Measurements from ENCODE around the gene NLGN3. TPM values are rescaled to one million over a fixed set of nuclear protein-coding genes. Genes with fewer than 3 reads are reported as not detected.

NLGN3 gene
- total and polyA plus RNA-seq, 2 experiments from 2014 or later, result 0.11 to 0.34 TPM

GRCh38 chrX:71214152-71214551, 69.5 kb downstream of the NLGN3 start:
- Histone ChIP-seq H4K20me1 (ENCODE audit: insufficient read depth) (no peaks in the 10 kb centered on the region), H3K4me2 (ENCODE audit: unreplicated experiment) (no peak overlapping the region), H2AFZ (no peak overlapping the region), H3K27ac (no peak overlapping the region), H3K4me3 (no peak overlapping the region), H3K9me2 (ENCODE audit: insufficient read depth) (no peaks in the 10 kb centered on the region), H3K36me3 (ENCODE audit: low read depth) (no peaks in the 10 kb centered on the region), H3K27me3 (replicated peaks; ENCODE audit: insufficient read depth) (no peaks in the 10 kb centered on the region), H3K9me3 (ENCODE audit: low read depth) (no peaks in the 10 kb centered on the region), H3F3A (ENCODE audit: insufficient read depth) (no peaks in the 10 kb centered on the region), H3K9ac (no peak overlapping the region), H3K4me1 (ENCODE audit: insufficient read depth) (no peaks in the 10 kb centered on the region), H3K79me2 (ENCODE audit: insufficient read depth) (no peaks in the 10 kb centered on the region)
- TF ChIP-seq EZH2 (IDR thresholded peaks at IDR 0.05; ENCODE audit: insufficient read depth, poor library complexity, severe bottlenecking), result no peak
- no peak for TF ChIP-seq EZH2phosphoT487 (IDR thresholded peaks at IDR 0.05; ENCODE audit: insufficient read depth, low read depth)
- 56 to 100% methylated on average over 1 of the region's 1 CpG for WGBS, 2 experiments (ENCODE audit: low coverage in 1 of 2, low lambda C conversion rate in 2 of 2, missing lambda C conversion rate in 2 of 2)
- no peak for DNase-seq
- in situ Hi-C loops (cut with MboI), result no loop called here

- Histone ChIP-seq H4K20me1 (ENCODE audit: insufficient read depth) (no peaks in the 10 kb centered on the region), H3K27me3 (replicated peaks; ENCODE audit: insufficient read depth) (no peaks in the 10 kb centered on the region), H3K9me2 (ENCODE audit: insufficient read depth) (no peaks in the 10 kb centered on the region), H3K9me3 (ENCODE audit: low read depth) (no peaks in the 10 kb centered on the region), H3K27ac (no peak overlapping the region), H3K4me3 (no peak overlapping the region), H3K79me2 (ENCODE audit: insufficient read depth) (no peaks in the 10 kb centered on the region), H3K4me2 (ENCODE audit: unreplicated experiment) (no peak overlapping the region), H3K9ac (no peak overlapping the region), H2AFZ (no peak overlapping the region), H3F3A (ENCODE audit: insufficient read depth) (no peaks in the 10 kb centered on the region), H3K4me1 (ENCODE audit: insufficient read depth) (no peaks in the 10 kb centered on the region), H3K36me3 (ENCODE audit: low read depth) (no peaks in the 10 kb centered on the region)
- no peak for DNase-seq
- WGBS, 2 experiments (ENCODE audit: low coverage in 1 of 2, low lambda C conversion rate in 2 of 2, missing lambda C conversion rate in 2 of 2), result 42 to 69% methylated on average over 3 to 5 of the region's 5 CpGs
- TF ChIP-seq EZH2phosphoT487 (IDR thresholded peaks at IDR 0.05; ENCODE audit: insufficient read depth, low read depth) (no peak), EZH2 (IDR thresholded peaks at IDR 0.05; ENCODE audit: insufficient read depth, poor library complexity, severe bottlenecking) (no peak)
- in situ Hi-C loops (cut with MboI), result no loop called here
Measured at GRCh38 chrX:71214604-71215337, 70.1 kb downstream of the NLGN3 start.

- Histone ChIP-seq H3K4me1 (ENCODE audit: insufficient read depth) (no peaks in the 10 kb centered on the region), H3K4me3 (no peak overlapping the region), H3K4me2 (ENCODE audit: unreplicated experiment) (no peak overlapping the region), H3K79me2 (ENCODE audit: insufficient read depth) (no peaks in the 10 kb centered on the region), H2AFZ (no peak overlapping the region), H3K27me3 (replicated peaks; ENCODE audit: insufficient read depth) (no peaks in the 10 kb centered on the region), H4K20me1 (ENCODE audit: insufficient read depth) (no peaks in the 10 kb centered on the region), H3K9ac (no peak overlapping the region), H3K9me3 (ENCODE audit: low read depth) (no peaks in the 10 kb centered on the region), H3K27ac (no peak overlapping the region), H3K36me3 (ENCODE audit: low read depth) (no peaks in the 10 kb centered on the region), H3K9me2 (ENCODE audit: insufficient read depth) (no peaks in the 10 kb centered on the region), H3F3A (ENCODE audit: insufficient read depth) (no peaks in the 10 kb centered on the region)
- no peak for DNase-seq
- TF ChIP-seq EZH2 (IDR thresholded peaks at IDR 0.05; ENCODE audit: insufficient read depth, poor library complexity, severe bottlenecking), result no peak
- no peak for TF ChIP-seq EZH2phosphoT487 (IDR thresholded peaks at IDR 0.05; ENCODE audit: insufficient read depth, low read depth)
- WGBS, 2 experiments (ENCODE audit: low coverage in 1 of 2, low lambda C conversion rate in 2 of 2, missing lambda C conversion rate in 2 of 2), result 35 to 41% methylated on average over 6 to 10 of the region's 10 CpGs
- in situ Hi-C loops (cut with MboI), result no loop called here
Measured at GRCh38 chrX:71215338-71215912, 70.8 kb downstream of the NLGN3 start.

- Histone ChIP-seq H3F3A (ENCODE audit: insufficient read depth) (no peaks in the 10 kb centered on the region), H3K27me3 (replicated peaks; ENCODE audit: insufficient read depth) (no peaks in the 10 kb centered on the region), H3K79me2 (ENCODE audit: insufficient read depth) (no peaks in the 10 kb centered on the region), H4K20me1 (ENCODE audit: insufficient read depth) (no peaks in the 10 kb centered on the region), H3K27ac (no peak overlapping the region), H3K4me2 (ENCODE audit: unreplicated experiment) (no peak overlapping the region), H3K9me3 (ENCODE audit: low read depth) (no peaks in the 10 kb centered on the region), H3K4me1 (ENCODE audit: insufficient read depth) (no peaks in the 10 kb centered on the region), H3K36me3 (ENCODE audit: low read depth) (no peaks in the 10 kb centered on the region), H2AFZ (no peak overlapping the region), H3K4me3 (no peak overlapping the region), H3K9ac (no peak overlapping the region), H3K9me2 (ENCODE audit: insufficient read depth) (no peaks in the 10 kb centered on the region)
- TF ChIP-seq EZH2phosphoT487 (IDR thresholded peaks at IDR 0.05; ENCODE audit: insufficient read depth, low read depth) (no peak), EZH2 (IDR thresholded peaks at IDR 0.05; ENCODE audit: insufficient read depth, poor library complexity, severe bottlenecking) (no peak)
- in situ Hi-C loops (cut with MboI), result no loop called here
- WGBS, 2 experiments (ENCODE audit: low coverage in 1 of 2, low lambda C conversion rate in 2 of 2, missing lambda C conversion rate in 2 of 2), result 60 to 65% methylated on average over 3 to 6 of the region's 6 CpGs
- DNase-seq, result no peak
Measured at GRCh38 chrX:71216485-71216884, 71.8 kb downstream of the NLGN3 start.
